ENCODE results near the gene F11R. TPM values are rescaled to one million over a fixed set of nuclear protein-coding genes. Genes with fewer than 3 reads are reported as not detected.

Gene F11R
- total RNA-seq, 1 experiment from 2014 or later: 196 TPM

Other genes with a start within 250 kb of the F11R start
- not detected in 2 replicates for gene LY9, start 225.0 kb downstream of the F11R start, total RNA-seq (2022)
- 0.11 TPM in 1 of 2 replicates, not detected in the other for gene CD244, start 158.3 kb downstream of the F11R start, total RNA-seq (2022)
- 0.37 TPM in 1 of 2 replicates, not detected in the other for gene ITLN1, start 136.0 kb downstream of the F11R start, total RNA-seq (2022)
- gene ITLN2, start 66.3 kb downstream of the F11R start, total RNA-seq (2022): 0.93 and 1.3 TPM in 2 replicates
- gene TSTD1, start 17.8 kb upstream of the F11R start, total RNA-seq (2022): 24.8 and 26.8 TPM in 2 replicates
- 49.7 and 52.7 TPM in 2 replicates for gene USF1, start 24.8 kb upstream of the F11R start, total RNA-seq (2022)
- gene ARHGAP30, start 48.7 kb upstream of the F11R start, total RNA-seq (2022): not detected in 2 replicates
- 0.20 and 0.74 TPM in 2 replicates for gene NECTIN4, start 68.4 kb upstream of the F11R start, total RNA-seq (2022)
- 2.0 and 2.2 TPM in 2 replicates for gene KLHDC9, start 77.2 kb upstream of the F11R start, total RNA-seq (2022)
- gene PFDN2, start 96.9 kb upstream of the F11R start, total RNA-seq (2022): 80.0 and 88.0 TPM in 2 replicates
- 41.8 and 42.1 TPM in 2 replicates for gene NIT1, start 97.0 kb upstream of the F11R start, total RNA-seq (2022)
- gene DEDD, start 111.5 kb upstream of the F11R start, total RNA-seq (2022): 33.8 and 37.0 TPM in 2 replicates
- 98.2 and 105 TPM in 2 replicates for gene UFC1, start 132.8 kb upstream of the F11R start, total RNA-seq (2022)
- gene USP21, start 138.3 kb upstream of the F11R start, total RNA-seq (2022): 38.2 and 39.8 TPM in 2 replicates
- 25.0 and 25.4 TPM in 2 replicates for gene PPOX, start 145.3 kb upstream of the F11R start, total RNA-seq (2022)
- 39.6 and 48.1 TPM in 2 replicates for gene B4GALT3, start 156.4 kb upstream of the F11R start, total RNA-seq (2022)
- 0.23 and 0.32 TPM in 2 replicates for gene ADAMTS4, start 177.9 kb upstream of the F11R start, total RNA-seq (2022)
- 110 and 115 TPM in 2 replicates for gene NDUFS2, start 181.2 kb upstream of the F11R start, total RNA-seq (2022)
- 1.5 and 2.6 TPM in 2 replicates for gene FCER1G, start 194.1 kb upstream of the F11R start, total RNA-seq (2022)
- gene APOA2, start 202.5 kb upstream of the F11R start, total RNA-seq (2022): 711 and 784 TPM in 2 replicates
- 23.1 and 24.0 TPM in 2 replicates for gene TOMM40L, start 204.9 kb upstream of the F11R start, total RNA-seq (2022)
- gene NR1I3, start 217.1 kb upstream of the F11R start, total RNA-seq (2022): not detected in 2 replicates
- 2.5 and 3.3 TPM in 2 replicates for gene PCP4L1, start 237.6 kb upstream of the F11R start, total RNA-seq (2022)